HEK293T (cell line): ENCODE measurements around the gene DNAJC15.

Source experiments
- BHLHE40 ChIP-seq: fragments of 450-650 bp; IDR thresholded peaks from 2 replicates; pipeline ENCODE4 v1.6.1; 2016; ENCODE audit warnings: mild to moderate bottlenecking, moderate library complexity, borderline replicate concordance
- FOXM1 ChIP-seq: fragments of 450-650 bp; IDR thresholded peaks from 2 replicates; pipeline ENCODE4 v1.6.1; 2017; ENCODE audit warnings: mild to moderate bottlenecking, borderline replicate concordance
- L3MBTL2 ChIP-seq: fragments of 450-650 bp; conservative IDR thresholded peaks from 2 replicates; pipeline ENCODE4 v1.6.1; 2016; ENCODE audit warnings: mild to moderate bottlenecking
- NFRKB ChIP-seq: fragments of 450-650 bp; IDR thresholded peaks from 2 replicates; pipeline ENCODE4 v1.6.1; 2016; ENCODE audit warnings: mild to moderate bottlenecking, moderate library complexity
- PKNOX1 ChIP-seq: fragments of 450-650 bp; IDR thresholded peaks from 2 replicates; pipeline ENCODE4 v1.6.1; 2016
- SP1 ChIP-seq: fragments of 450-650 bp; IDR thresholded peaks from 2 replicates; pipeline ENCODE4 v1.6.1; 2017
- SUZ12 ChIP-seq: fragments of 450-650 bp; IDR thresholded peaks from 2 replicates; pipeline ENCODE4 v1.6.1; 2016; ENCODE audit warnings: mild to moderate bottlenecking

DNA sequence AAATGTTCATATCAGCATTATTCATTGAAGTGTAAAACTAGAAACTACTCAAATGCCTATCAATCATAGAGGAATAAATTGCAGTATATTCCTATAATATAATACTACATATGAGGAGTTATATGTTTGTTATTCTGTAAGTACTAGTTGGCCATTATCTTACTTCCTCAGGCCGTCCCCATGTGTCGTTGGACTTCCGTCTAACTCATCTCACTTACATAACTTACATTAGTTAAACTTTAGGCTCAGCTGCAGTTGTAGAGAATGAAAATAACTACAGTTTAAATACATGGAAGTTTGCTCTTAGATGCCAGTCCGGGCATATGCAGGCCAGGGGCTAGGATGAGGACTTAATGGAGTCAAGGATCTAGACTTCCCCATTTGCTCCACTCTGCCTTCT, 22.7 kb upstream of the DNAJC15 start:
- TF ChIP-seq NFRKB, result no peak
- no peak for TF ChIP-seq FOXM1
- TF ChIP-seq SP1, result no peak
- TF ChIP-seq PKNOX1, result no peak
- TF ChIP-seq L3MBTL2, result no peak
- no peak for TF ChIP-seq BHLHE40
- no peak for TF ChIP-seq SUZ12
